Amniotic stem cell (primary cell): Measurements from ENCODE around the gene TWIST2.
A peak's percentile ranks its signal among the peaks of the same experiment; 100 is the strongest.

Source experiments
- DNase-seq: peaks from one replicate; lab custom pipeline; 2025; lab: John Stamatoyannopoulos, UW

Gene TWIST2

GRCh38 chr2:238890618-238891456 lies 43.0 kb downstream of the TWIST2 start:
- DNase-seq, result no peak

- DNase-seq, result no peak
Measured at GRCh38 chr2:238891457-238892203, 43.7 kb downstream of the TWIST2 start.

DNA sequence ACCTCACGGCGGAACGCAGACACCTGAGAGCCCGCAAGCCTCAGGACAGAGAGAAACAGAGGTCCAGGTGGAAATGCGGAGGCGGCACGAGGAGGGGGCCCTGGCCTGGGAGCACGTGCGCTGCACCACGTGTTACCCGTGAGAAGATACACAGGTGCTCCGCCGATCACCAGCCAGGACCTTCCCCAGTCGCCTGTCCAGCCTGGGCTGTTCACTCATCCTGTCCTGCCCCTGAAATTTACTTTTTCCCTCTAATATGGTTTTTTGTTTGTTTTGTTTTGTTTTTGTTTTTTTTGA lies 44.3 kb downstream of the TWIST2 start:
- DNase-seq, result no peak

DNA sequence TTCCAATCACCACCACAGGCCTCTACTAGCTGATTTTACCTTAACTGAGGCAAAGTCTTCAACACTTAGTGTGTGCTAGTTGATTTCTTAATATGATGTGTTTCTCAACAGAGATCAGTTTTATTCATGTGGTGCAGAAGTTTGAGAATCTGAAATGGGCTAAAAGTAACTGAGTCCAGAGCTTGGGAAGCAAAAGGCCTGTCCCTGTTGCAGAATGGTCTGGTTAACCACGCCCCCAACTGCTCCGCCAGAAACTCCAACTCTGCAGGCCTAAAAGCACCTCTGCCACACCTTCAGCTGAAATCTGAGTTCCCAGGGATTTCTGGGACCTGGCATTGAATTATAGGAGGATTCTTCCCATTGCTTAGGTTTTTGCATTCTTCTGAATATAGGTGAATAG lies 44.9 kb downstream of the TWIST2 start:
- DNase-seq, result no peak

DNA sequence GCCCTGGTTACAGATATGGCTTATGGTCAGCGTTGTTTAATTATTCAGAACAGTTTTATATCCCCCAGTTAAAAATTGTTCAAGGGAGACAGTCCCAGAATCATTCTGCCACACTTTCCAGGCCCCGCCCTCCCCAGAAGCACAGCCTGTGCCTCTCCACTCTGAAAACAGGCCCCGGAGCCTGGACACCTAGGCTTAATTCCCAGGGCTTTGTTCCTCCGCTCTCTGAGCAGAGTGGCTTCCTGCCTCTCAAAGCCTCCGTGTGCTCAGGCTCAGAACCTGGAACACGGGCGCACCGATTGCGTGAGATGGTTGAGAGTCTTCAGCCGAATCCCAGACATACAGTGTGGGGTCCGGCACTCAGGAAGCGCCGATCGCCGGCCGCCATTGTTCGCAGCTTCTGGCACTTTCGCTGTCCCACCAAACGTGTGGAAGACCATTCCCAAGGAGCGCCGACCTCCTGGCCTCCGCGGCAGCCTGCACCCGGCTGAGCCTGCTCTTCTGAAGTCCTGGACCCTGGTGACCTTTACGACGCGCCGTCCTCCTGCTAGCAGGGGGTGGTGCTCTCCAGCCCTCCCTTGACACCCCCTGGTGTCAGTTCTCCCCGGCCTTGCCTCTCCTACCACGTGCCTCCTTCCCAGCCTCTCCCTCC lies 45.6 kb downstream of the TWIST2 start:
- no peak for DNase-seq

- DNase-seq, result no peak
Measured at GRCh38 chr2:238894226-238894949, 46.5 kb downstream of the TWIST2 start.

- no peak for DNase-seq
Measured at GRCh38 chr2:238894950-238895298, 47.0 kb downstream of the TWIST2 start.

GRCh38 chr2:238895361-238895882 lies 47.5 kb downstream of the TWIST2 start:
- DNase-seq, result no peak

GRCh38 chr2:238895891-238896600 lies 48.2 kb downstream of the TWIST2 start:
- DNase-seq, result peak; percentile 63

DNA sequence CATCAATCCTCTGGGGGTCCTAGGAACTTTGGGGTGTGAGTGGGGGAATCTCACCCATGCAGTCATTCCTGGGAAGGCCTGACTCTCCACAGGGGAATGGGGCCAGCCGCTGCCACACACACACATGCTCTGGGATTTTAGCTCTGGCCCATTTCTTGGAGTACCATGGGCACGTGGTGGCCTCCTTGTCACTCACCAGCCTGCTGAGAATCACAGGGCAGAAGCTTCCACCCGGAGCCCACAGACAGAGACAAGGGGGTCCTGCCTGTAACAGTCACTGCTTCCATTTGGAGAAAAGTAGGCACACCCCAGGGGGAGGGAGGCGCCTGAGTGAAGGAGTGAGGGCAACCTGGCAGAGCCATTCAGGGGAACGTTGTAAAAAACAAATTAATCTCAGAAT lies 48.8 kb downstream of the TWIST2 start:
- no peak for DNase-seq

DNA sequence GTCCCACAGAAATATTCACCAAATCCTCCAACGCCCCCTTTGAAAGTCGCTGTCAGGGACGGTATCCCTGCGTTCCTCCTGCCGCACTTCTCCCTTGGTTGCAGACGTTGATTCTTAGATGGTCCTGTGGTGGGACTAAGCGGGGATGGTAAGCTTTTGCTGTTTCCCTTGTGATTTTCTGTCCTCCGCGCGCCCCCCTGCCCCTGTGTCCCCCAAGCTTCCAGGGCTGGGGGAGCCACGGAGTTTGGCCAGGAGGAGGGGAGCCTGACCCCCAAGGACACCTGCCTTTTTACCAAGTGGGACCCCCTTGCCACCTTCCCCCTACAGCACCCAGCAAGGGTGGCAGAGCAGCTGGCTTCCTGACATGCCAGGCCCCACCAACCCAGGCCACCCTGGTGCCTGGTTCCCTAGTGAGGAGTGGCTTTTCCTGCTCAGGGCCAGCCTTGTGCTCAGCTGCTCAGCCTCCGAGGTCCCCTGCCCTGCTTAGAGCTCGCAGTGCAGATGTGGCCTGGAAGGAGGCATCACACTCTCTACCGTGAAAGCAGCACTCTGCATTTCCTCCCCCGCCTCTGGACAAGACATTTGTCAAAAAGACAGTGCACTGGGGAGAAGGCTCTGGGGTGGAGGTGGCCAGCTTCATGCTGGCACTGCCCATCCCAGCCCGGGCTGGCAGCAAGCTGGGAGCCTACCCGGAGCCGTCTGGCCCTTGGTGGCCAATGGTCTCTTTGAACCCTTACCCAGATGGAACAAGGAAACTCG lies 49.4 kb downstream of the TWIST2 start:
- DNase-seq, result no peak

GRCh38 chr2:238897911-238898311 lies 50.0 kb downstream of the TWIST2 start:
- no peak for DNase-seq

DNA sequence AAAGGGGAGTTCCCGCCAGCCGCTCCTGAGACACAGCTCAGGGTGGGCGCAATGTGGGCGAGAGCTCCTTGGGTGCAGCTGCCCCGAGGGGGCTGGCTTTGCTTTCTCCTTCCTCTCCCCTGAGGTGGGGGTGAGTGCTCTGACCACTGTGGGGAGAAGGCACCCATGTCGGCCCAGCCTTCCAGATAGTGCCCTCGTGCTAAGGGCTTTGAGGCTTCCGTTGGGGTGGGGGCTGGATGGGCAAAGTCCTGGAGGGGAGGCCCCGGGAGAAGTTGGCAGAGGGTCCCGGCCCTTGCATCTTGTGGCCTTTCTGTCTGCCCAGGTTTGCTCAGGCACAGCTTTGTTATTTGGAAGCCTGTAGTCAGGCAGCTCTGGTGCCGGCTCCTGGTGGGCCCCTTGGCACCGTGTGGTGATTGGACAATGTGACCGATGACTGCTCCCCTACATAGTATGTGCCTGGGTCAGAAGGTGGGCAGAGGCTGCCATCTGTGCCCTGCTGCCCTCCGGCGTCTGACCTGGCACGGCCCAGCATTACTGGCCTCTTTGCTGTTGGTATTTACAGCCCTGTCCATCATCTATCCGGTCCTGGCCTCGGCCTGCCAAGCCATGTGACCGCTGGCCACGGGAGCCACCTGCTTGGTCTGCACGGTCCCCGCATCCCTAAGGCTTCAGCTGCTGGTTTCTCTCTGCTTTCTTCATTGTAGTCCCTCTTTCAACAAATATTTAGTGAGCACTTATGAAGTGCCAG lies 50.8 kb downstream of the TWIST2 start:
- DNase-seq, result no peak

GRCh38 chr2:238899386-238899785 lies 51.5 kb downstream of the TWIST2 start:
- no peak for DNase-seq

GRCh38 chr2:238900511-238900910 lies 52.6 kb downstream of the TWIST2 start:
- DNase-seq, result no peak

- no peak for DNase-seq
Measured at GRCh38 chr2:238901461-238902057, 53.7 kb downstream of the TWIST2 start.

GRCh38 chr2:238902285-238902684 lies 54.4 kb downstream of the TWIST2 start:
- no peak for DNase-seq

GRCh38 chr2:238903141-238903540 lies 55.3 kb downstream of the TWIST2 start:
- no peak for DNase-seq

DNA sequence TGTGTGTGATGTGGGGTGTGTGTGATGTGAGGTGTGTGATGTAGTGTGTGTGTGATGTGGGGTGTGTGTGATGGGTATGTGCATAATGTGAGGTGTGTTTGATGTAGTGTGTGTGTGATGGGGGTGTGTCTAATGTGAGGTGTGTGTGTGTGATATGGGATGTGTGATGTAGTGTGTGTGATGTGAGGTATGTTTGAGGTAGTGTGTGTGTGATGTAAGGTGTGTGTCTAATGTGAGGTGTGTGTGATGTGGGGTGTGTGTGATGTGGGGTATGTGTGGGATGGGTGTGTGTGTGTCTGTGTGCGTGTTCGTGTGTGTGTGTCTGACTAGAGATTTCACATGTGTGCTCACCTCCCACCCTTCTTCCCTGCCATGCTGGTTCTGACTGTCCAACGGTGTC lies 56.3 kb downstream of the TWIST2 start:
- DNase-seq, result no peak

DNA sequence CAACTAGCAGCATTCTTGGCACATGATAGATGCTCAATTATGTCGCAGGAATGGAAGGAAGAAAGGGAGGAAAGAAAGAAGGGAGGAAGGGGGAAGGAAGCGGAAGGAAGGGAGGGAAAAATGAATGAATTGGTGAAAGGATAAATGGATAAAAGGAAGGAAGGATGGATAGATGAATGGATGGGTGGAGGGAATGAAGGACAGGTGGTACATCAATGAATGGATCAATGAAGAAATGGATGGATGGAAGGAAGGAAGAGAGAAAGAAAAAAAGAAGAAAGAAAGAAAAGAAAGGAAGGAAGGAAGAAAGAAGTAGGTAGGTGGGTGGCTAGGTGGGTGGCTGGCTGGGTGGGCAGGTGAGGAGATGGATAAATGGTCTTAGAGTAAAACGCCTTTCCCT lies 56.8 kb downstream of the TWIST2 start:
- DNase-seq, result no peak
